GM10847 (cell line): ENCODE results near the gene MPP3.

ENCODE experiments used
- POLR2A ChIP-seq: IDR thresholded peaks from 2 replicates; pipeline ENCODE4 v1.6.1; 2011; ENCODE audit not compliant: insufficient read length; ENCODE audit errors: extremely low read depth

Gene MPP3

GRCh38 chr17:43805117-43805516 is 27.8 kb downstream of the MPP3 start:
- TF ChIP-seq POLR2A = no peak

GRCh38 chr17:43803758-43804157 is 29.2 kb downstream of the MPP3 start:
- no peak for TF ChIP-seq POLR2A

- no peak for TF ChIP-seq POLR2A
Observed at GRCh38 chr17:43801844-43802243, 31.1 kb downstream of the MPP3 start.

DNA sequence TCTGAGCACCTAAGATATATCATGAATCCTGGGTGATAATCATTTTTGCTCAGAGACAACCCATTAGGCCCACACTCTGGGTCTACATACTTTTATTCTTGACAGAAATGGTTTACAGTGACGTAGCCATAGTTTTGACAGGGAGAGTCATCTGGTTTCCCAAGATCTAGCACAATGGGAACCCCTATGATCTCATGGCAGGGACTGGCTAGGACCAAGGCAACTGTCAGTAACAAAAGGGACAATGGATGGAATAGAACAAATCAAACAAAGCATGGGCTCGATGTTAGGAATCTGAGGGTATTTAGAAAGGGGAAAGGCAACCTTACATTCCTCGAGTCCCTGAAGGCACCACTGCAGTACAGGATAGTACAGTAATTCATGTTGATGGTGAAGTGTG is 32.2 kb downstream of the MPP3 start:
- TF ChIP-seq POLR2A = no peak

GRCh38 chr17:43799047-43799446 is 33.9 kb downstream of the MPP3 start:
- no peak for TF ChIP-seq POLR2A

DNA sequence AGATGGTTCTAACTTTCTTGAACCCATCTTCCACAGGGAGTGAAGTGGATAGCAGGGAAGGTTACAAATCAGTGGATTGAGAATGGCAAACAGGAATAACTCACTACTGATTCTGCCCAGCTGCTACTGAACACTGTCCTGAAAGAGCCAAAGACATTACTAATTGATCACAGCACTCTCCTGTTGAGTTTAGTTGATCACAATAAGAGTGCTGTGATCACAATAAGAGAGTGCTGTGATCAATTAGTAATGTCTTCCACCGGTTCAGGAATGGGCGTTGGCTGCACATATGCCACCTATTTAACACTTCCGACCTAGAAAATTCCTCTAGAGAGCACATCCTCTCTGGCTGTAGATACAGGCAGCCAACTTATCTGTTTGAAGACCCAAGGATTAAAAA is 41.4 kb downstream of the MPP3 start:
- no peak for TF ChIP-seq POLR2A

GRCh38 chr17:43790311-43790940 is 42.5 kb downstream of the MPP3 start:
- no peak for TF ChIP-seq POLR2A

- TF ChIP-seq POLR2A = no peak
Observed at GRCh38 chr17:43789482-43789881, 43.5 kb downstream of the MPP3 start.

- no peak for TF ChIP-seq POLR2A
Observed at GRCh38 chr17:43788540-43788939, 44.4 kb downstream of the MPP3 start.

DNA sequence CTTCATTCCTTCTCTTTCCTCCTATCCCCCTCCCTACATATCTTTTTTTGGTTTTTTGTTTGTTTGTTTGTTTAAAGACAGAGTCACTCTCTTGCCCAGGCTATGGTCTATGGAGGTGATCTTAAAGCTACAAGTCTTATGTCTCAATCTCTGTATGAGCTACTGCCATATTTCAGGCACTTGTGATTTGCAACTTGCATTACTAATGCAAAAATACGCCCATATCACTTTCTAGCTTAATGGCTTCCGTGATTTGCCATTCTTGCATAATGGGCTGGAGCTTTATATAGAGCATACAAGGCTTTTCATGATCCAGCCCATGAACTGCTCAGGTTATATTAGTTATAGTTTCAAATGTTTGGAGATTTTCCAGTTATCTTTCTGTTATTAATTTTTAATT is 45.2 kb downstream of the MPP3 start:
- TF ChIP-seq POLR2A = no peak

DNA sequence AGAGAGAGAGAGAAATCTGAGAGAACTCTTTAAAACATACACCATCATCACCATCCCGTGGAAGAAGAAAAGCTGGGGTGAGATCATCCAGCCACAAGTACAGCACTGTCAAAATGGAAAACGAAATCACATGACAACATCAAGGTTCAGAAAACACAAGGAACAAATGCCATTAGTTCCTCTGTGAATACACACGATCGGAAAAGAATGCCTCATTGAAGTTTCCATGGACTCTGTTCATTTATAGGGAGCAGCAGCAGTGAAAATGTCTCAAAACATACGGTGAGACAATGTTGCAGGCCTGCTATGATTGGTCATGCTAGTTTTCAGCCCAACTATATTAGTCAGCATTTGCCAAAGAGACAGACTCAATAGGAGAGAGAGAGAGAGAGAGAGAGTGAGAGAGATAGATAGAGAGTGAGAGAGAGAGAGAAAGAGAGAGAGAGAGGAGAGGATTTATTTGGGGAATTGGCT is 48.3 kb downstream of the MPP3 start:
- TF ChIP-seq POLR2A = no peak

- TF ChIP-seq POLR2A = no peak
Observed at GRCh38 chr17:43784068-43784467, 48.9 kb downstream of the MPP3 start.

GRCh38 chr17:43782913-43783680 is 49.8 kb downstream of the MPP3 start:
- TF ChIP-seq POLR2A = no peak

- TF ChIP-seq POLR2A = no peak
Observed at GRCh38 chr17:43780135-43780534, 52.8 kb downstream of the MPP3 start, which contains the start of gene CFAP97D1. Gene CFAP97D1 (plus strand): TSS chr17:43780435. CDS start chr17:43780463, 28 bp downstream.

GRCh38 chr17:43779145-43780125 is 53.5 kb downstream of the MPP3 start:
- TF ChIP-seq POLR2A = no peak

- TF ChIP-seq POLR2A = peak; percentile 51
Observed at GRCh38 chr17:43778337-43779144, 54.4 kb downstream of the MPP3 start, which contains the start of gene DUSP3. Gene DUSP3 (minus strand): TSS chr17:43778977. CDS start chr17:43778924, 53 bp downstream.
